ENCODE data around the gene TARS3.

GRCh38 chr15:101727186-101727585 is 2.9 kb upstream of the TARS3 start:
- TF ChIP-seq, protein P1, sequence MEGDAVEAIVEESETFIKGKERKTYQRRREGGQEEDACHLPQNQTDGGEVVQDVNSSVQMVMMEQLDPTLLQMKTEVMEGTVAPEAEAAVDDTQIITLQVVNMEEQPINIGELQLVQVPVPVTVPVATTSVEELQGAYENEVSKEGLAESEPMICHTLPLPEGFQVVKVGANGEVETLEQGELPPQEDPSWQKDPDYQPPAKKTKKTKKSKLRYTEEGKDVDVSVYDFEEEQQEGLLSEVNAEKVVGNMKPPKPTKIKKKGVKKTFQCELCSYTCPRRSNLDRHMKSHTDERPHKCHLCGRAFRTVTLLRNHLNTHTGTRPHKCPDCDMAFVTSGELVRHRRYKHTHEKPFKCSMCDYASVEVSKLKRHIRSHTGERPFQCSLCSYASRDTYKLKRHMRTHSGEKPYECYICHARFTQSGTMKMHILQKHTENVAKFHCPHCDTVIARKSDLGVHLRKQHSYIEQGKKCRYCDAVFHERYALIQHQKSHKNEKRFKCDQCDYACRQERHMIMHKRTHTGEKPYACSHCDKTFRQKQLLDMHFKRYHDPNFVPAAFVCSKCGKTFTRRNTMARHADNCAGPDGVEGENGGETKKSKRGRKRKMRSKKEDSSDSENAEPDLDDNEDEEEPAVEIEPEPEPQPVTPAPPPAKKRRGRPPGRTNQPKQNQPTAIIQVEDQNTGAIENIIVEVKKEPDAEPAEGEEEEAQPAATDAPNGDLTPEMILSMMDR (IDR thresholded peaks at IDR 0.05) = no peak
- no peak for TF ChIP-seq POLR2A (IDR thresholded peaks at IDR 0.05)

Measured in thyroid gland (tissue), 4 donors.